ENCODE data around the gene APOL1. TPM values are rescaled to one million over a fixed set of nuclear protein-coding genes. Genes with fewer than 3 reads are reported as not detected.
"Not testable (repeated sequence)": the region's sequence is repeated elsewhere in the genome, so short reads cannot be mapped to it uniquely, and the experiment has no call there.

Gene APOL1
- total and polyA plus RNA-seq, 2 donors (not counting 1 experiment from before 2014, with no cell fraction given) = 3.3 to 11.2 TPM

- no peaks in the 10 kb centered on the region for H3K27me3 Mint-ChIP-seq
- H3K36me3 ChIP-seq (replicated peaks in 1 of 2; ENCODE audit: control extremely low read depth in 1 of 2, control insufficient read depth in 1 of 2, extremely low read depth in 1 of 2, insufficient read depth in 2 of 2, low read length in 1 of 2) = peaks cover 3 to 40% of the 10 kb centered on the region in 2 experiments
- ATAC-seq (ENCODE audit: low read depth) (no peak), DNase-seq (no peak)
- no peak overlapping the region for H3K9ac ChIP-seq (ENCODE audit: low read length)
- no peak overlapping the region for H3K27ac ChIP-seq (ENCODE audit: low read length in 2 of 2)
- no peaks in the 10 kb centered on the region for H4K20me1 ChIP-seq (ENCODE audit: control insufficient read depth, insufficient read depth, low read length, poor library complexity, severe bottlenecking)
- ChIA-PET CTCF (interaction anchor here (1.0 to 1.6 kb wide), 2 partner anchors 10 to 48 kb away, joined by 3 read pairs; no protein-coding TSS in a partner anchor), POLR2A (no interaction called here)
- no peak overlapping the region for H3K4me3 Mint-ChIP-seq
- TF ChIP-seq EZH2 (IDR thresholded peaks at IDR 0.05; ENCODE audit: borderline replicate concordance, insufficient read depth, low read depth, low read length, poor library complexity, severe bottlenecking) = no peak
- TF ChIP-seq CTCF (IDR thresholded peaks at IDR 0.05) = no peak
- no peaks in the 10 kb centered on the region for H3K9me3 Mint-ChIP-seq (ENCODE audit: insufficient read depth)
- no peak overlapping the region for H3K27ac Mint-ChIP-seq
- H3K79me2 ChIP-seq (ENCODE audit: control insufficient read depth, insufficient read depth, low read length) = no peaks in the 10 kb centered on the region
- H3K4me1 Mint-ChIP-seq = peaks cover 10% of the 10 kb centered on the region
- no peaks in the 10 kb centered on the region for H3K27me3 ChIP-seq (replicated peaks in 1 of 4; ENCODE audit: control extremely low read depth in 1 of 4, control insufficient read depth in 3 of 4, insufficient read depth in 4 of 4, low read length in 3 of 4)
- whole genome bisulfite sequencing (ENCODE audit: insufficient coverage) = 90% methylated on average over 7 of the region's 8 CpGs
- no peak overlapping the region for H2AFZ ChIP-seq (ENCODE audit: insufficient read depth, low read depth, low read length, poor library complexity, severe bottlenecking)
- H3K9me3 ChIP-seq (ENCODE audit: control extremely low read depth in 1 of 3, control insufficient read depth in 2 of 3, insufficient read depth in 1 of 3, low read length in 2 of 3) = no peaks in the 10 kb centered on the region
- no peak overlapping the region for H3K4me3 ChIP-seq (ENCODE audit: control extremely low read depth in 1 of 5, extremely low read depth in 1 of 5, insufficient read depth in 1 of 5, low read depth in 2 of 5, low read length in 4 of 5)
- H3K4me1 ChIP-seq (ENCODE audit: control insufficient read depth in 2 of 2, insufficient read depth in 2 of 2, low read length in 2 of 2) = peaks cover 3 to 6% of the 10 kb centered on the region in 2 donors
- H3K4me2 ChIP-seq (replicated peaks; ENCODE audit: low read depth, low read length, poor library complexity, severe bottlenecking) = no peak overlapping the region
- intact Hi-C loops (cut with micrococcal nuclease) = no loop called here
Measured at GRCh38 chr22:36227806-36228205, 25.1 kb upstream of the APOL1 start.

- H3K9ac ChIP-seq (ENCODE audit: low read length); H3K27ac ChIP-seq (ENCODE audit: low read length in 2 of 2); H3K27me3 ChIP-seq (replicated peaks in 1 of 4; ENCODE audit: control extremely low read depth in 1 of 4, control insufficient read depth in 3 of 4, insufficient read depth in 4 of 4, low read length in 3 of 4); POLR2A ChIA-PET; H3K4me3 ChIP-seq (ENCODE audit: control extremely low read depth in 1 of 5, extremely low read depth in 1 of 5, insufficient read depth in 1 of 5, low read depth in 2 of 5, low read length in 4 of 5); DNase-seq; H3K79me2 ChIP-seq (ENCODE audit: control insufficient read depth, insufficient read depth, low read length); H3K27me3 Mint-ChIP-seq; ATAC-seq (ENCODE audit: low read depth); H3K27ac Mint-ChIP-seq; H4K20me1 ChIP-seq (ENCODE audit: control insufficient read depth, insufficient read depth, low read length, poor library complexity, severe bottlenecking); H2AFZ ChIP-seq (ENCODE audit: insufficient read depth, low read depth, low read length, poor library complexity, severe bottlenecking); H3K4me3 Mint-ChIP-seq; intact Hi-C loops (cut with micrococcal nuclease); H3K9me3 Mint-ChIP-seq (ENCODE audit: insufficient read depth); H3K4me2 ChIP-seq (replicated peaks; ENCODE audit: low read depth, low read length, poor library complexity, severe bottlenecking); H3K9me3 ChIP-seq (ENCODE audit: control extremely low read depth in 1 of 3, control insufficient read depth in 2 of 3, insufficient read depth in 1 of 3, low read length in 2 of 3): not testable (repeated sequence)
- WGBS (ENCODE audit: insufficient coverage) = no CpG with 5 or more reads among the region's 1 CpG
- peaks cover 9 to 11% of the 10 kb centered on the region in 2 donors for H3K4me1 ChIP-seq (ENCODE audit: control insufficient read depth in 2 of 2, insufficient read depth in 2 of 2, low read length in 2 of 2)
- H3K4me1 Mint-ChIP-seq = peaks cover 16% of the 10 kb centered on the region
- peaks cover 3 to 42% of the 10 kb centered on the region in 2 experiments for H3K36me3 ChIP-seq (replicated peaks in 1 of 2; ENCODE audit: control extremely low read depth in 1 of 2, control insufficient read depth in 1 of 2, extremely low read depth in 1 of 2, insufficient read depth in 2 of 2, low read length in 1 of 2)
- CTCF ChIA-PET = interaction anchor here (1.6 kb wide), 1 partner anchor 9 kb away, joined by 3 read pairs; no protein-coding TSS in a partner anchor
Measured at GRCh38 chr22:36228369-36228768, 24.6 kb upstream of the APOL1 start.

All from B cell (primary cell).